GM12878 (cell line): ENCODE measurements around the gene EDNRA. TPM values are rescaled to one million over a fixed set of nuclear protein-coding genes. Genes with fewer than 3 reads are reported as not detected.

Source experiments
- ATAC-seq: fragments of 200-7000 bp; cut with Tn5 transposase; 3 replicates; pipeline ENCODE4 v1.9.1; 2020; ENCODE audit warnings: mild to moderate bottlenecking, moderate library complexity
- BruUV-seq: library from RNA; stranded (reverse); fragments of 400-500 nt; replicated peaks from 2 replicates; lab custom pipeline; 2021; lab: Mats Ljungman, UMichigan
- CTCF ChIA-PET: fragments of 300-600 bp; sonication (Branson Sonifier 250); formaldehyde crosslinking; extraction: SDS; loops from one replicate; lab custom pipeline; 2021; ENCODE audit warnings: inconsistent platforms; lab: Yijun Ruan, JAX
- POLR2A ChIA-PET: fragments of 350-600 bp; formaldehyde crosslinking; extraction: SDS; loops from one replicate; lab custom pipeline; 2021; ENCODE audit warnings: inconsistent platforms; lab: Charles Lee
- RAD21 ChIA-PET: fragments of 300-600 bp; sonication (Branson Sonifier 250); formaldehyde crosslinking; loops from one replicate; lab custom pipeline; 2023; ENCODE audit warnings: antibody characterized with exemption; ENCODE audit not compliant: unreplicated experiment; lab: Charles Lee
- SMC1A ChIA-PET: fragments of 300-600 bp; sonication (Branson Sonifier 250); formaldehyde crosslinking; loops from one replicate; lab custom pipeline; 2023; ENCODE audit not compliant: unreplicated experiment, uncharacterized antibody; lab: Charles Lee
- DNase-seq: peaks from one replicate; pipeline ENCODE4 v3.0.0-alpha.2; 2011; ENCODE audit warnings: low read depth, low spot score
- FAIRE-seq: peaks from 3 replicates; lab custom pipeline; 2011; peaks lifted over from hg19 to GRCh38; lab: Jason Lieb, UNC
- H2AFZ ChIP-seq: 2 replicates; pipeline ENCODE4 v1.6.0; 2011; ENCODE audit warnings: low read depth, low read length, control low read depth; ENCODE audit not compliant: control insufficient read depth
- H3K27ac ChIP-seq: 2 replicates; pipeline ENCODE4 v1.5.1; 2011; ENCODE audit warnings: control low read depth; ENCODE audit not compliant: control insufficient read depth, insufficient read depth
- H3K27me3 ChIP-seq, 2 experiments: replicated peaks in 1 of 2; 2 replicates each; pipeline versions ENCODE4 v1.6.0 to v1.6.1; 2011; ENCODE audit warnings: low read length in 1 of 2; ENCODE audit not compliant: control insufficient read depth in 2 of 2, insufficient read depth in 2 of 2
- H3K36me3 ChIP-seq, 2 experiments: 2 replicates each; pipeline ENCODE4 v1.5.1; 2011; ENCODE audit warnings: low read length in 1 of 2; ENCODE audit not compliant: control insufficient read depth in 2 of 2, insufficient read depth in 2 of 2
- H3K4me1 ChIP-seq: 2 replicates; pipeline ENCODE4 v1.6.1; 2011; ENCODE audit warnings: mild to moderate bottlenecking, low read length, moderate library complexity, mixed read lengths; ENCODE audit not compliant: control insufficient read depth, insufficient read depth
- H3K4me2 ChIP-seq: 2 replicates; pipeline ENCODE4 v1.6.0; 2011; ENCODE audit warnings: control low read depth; ENCODE audit not compliant: control insufficient read depth, insufficient read depth
- H3K4me3 ChIP-seq: fragments of 200-600 bp; sonication (generic); 2 replicates; pipeline ENCODE4 v1.5.1; 2016
- H3K79me2 ChIP-seq: 2 replicates; pipeline ENCODE4 v1.6.0; 2011; ENCODE audit warnings: low read length; ENCODE audit not compliant: control insufficient read depth, insufficient read depth
- H3K9ac ChIP-seq: 2 replicates; pipeline ENCODE4 v1.8.0; 2011; ENCODE audit warnings: low read length, control low read depth, mixed read lengths; ENCODE audit not compliant: control insufficient read depth, insufficient read depth
- H3K9me3 ChIP-seq: replicated peaks from 3 replicates; pipeline ENCODE4 v1.5.1; 2011; ENCODE audit warnings: mild to moderate bottlenecking, low read length; ENCODE audit not compliant: control insufficient read depth, insufficient read depth
- H4K20me1 ChIP-seq: 2 replicates; pipeline ENCODE4 v1.6.0; 2011; ENCODE audit not compliant: control insufficient read depth, insufficient read depth
- ATF7 ChIP-seq: fragments of 450-650 bp; IDR thresholded peaks from 2 replicates; pipeline ENCODE4 v1.6.1; 2016; ENCODE audit warnings: low read depth, mild to moderate bottlenecking
- CBX5 ChIP-seq: sonication (generic); IDR thresholded peaks from 2 replicates; pipeline ENCODE4 v1.6.1; 2016; ENCODE audit warnings: low read depth, moderate library complexity, mild to moderate bottlenecking, inconsistent platforms
- CEBPB ChIP-seq, 2 experiments: fragments of 150-350 bp in 1 of 2; IDR thresholded peaks; 2 replicates each; pipeline ENCODE4 v1.6.1; 2012 to 2014; ENCODE audit warnings: low read depth in 2 of 2, low read length in 2 of 2, borderline replicate concordance in 1 of 2, inconsistent platforms in 1 of 2
- CREB1 ChIP-seq: IDR thresholded peaks from 2 replicates; pipeline ENCODE4 v1.6.1; 2012; ENCODE audit warnings: low read depth, mild to moderate bottlenecking, inconsistent platforms
- ETV6 ChIP-seq, 2 experiments: fragments of 450-650 bp in 1 of 2; IDR thresholded peaks in 1 of 2; conservative IDR thresholded peaks in 1 of 2; 2 replicates each; pipeline ENCODE4 v1.6.1; 2014; ENCODE audit warnings: antibody characterized with exemption in 1 of 2, borderline replicate concordance in 1 of 2, low read depth in 1 of 2, mild to moderate bottlenecking in 1 of 2, moderate library complexity in 1 of 2
- FOXM1 ChIP-seq: IDR thresholded peaks from 2 replicates; pipeline ENCODE4 v1.6.1; 2012; ENCODE audit warnings: low read depth, mild to moderate bottlenecking, inconsistent platforms, low read length, moderate library complexity
- GATAD2B ChIP-seq: fragments of 450-650 bp; conservative IDR thresholded peaks from 2 replicates; pipeline ENCODE4 v1.6.1; 2017; ENCODE audit warnings: low read depth, mild to moderate bottlenecking, moderate library complexity
- HCFC1 ChIP-seq: fragments of 150-350 bp; IDR thresholded peaks from 2 replicates; pipeline ENCODE4 v1.6.1; 2014; ENCODE audit warnings: low read length
- LARP7 ChIP-seq: fragments of 450-650 bp; IDR thresholded peaks from 2 replicates; pipeline ENCODE4 v1.6.1; 2017; ENCODE audit warnings: mild to moderate bottlenecking
- MYB ChIP-seq: fragments of 150-350 bp; IDR thresholded peaks from 2 replicates; pipeline ENCODE4 v1.6.1; 2014; ENCODE audit warnings: mild to moderate bottlenecking, low read depth, low read length, borderline replicate concordance
- NFIC ChIP-seq: IDR thresholded peaks from 2 replicates; pipeline ENCODE4 v1.6.1; 2012; ENCODE audit warnings: low read depth, mild to moderate bottlenecking, inconsistent platforms, low read length, moderate library complexity
- SMC3 ChIP-seq: IDR thresholded peaks from 2 replicates; pipeline ENCODE4 v1.6.1; 2011; ENCODE audit warnings: low read length, improper control_type of control experiment, borderline replicate concordance
- SP1 ChIP-seq: IDR thresholded peaks from one replicate; pipeline ENCODE4 v1.6.1; 2011; ENCODE audit warnings: low read depth, low read length
- STAT3 ChIP-seq: IDR thresholded peaks from 2 replicates; pipeline ENCODE4 v1.6.1; 2011; ENCODE audit warnings: low read depth, low read length, improper control_type of control experiment
- SUZ12 ChIP-seq: fragments of 200-600 bp; sonication (generic); IDR thresholded peaks from one replicate; pipeline ENCODE4 v1.6.1; 2018; ENCODE audit warnings: antibody characterized with exemption, mild to moderate bottlenecking; ENCODE audit not compliant: unreplicated experiment
- TCF3 ChIP-seq: IDR thresholded peaks from 2 replicates; pipeline ENCODE4 v1.6.1; 2012; ENCODE audit warnings: low read depth, mild to moderate bottlenecking, low read length, borderline replicate concordance; ENCODE audit not compliant: insufficient read depth
- WRNIP1 ChIP-seq: IDR thresholded peaks from 2 replicates; pipeline ENCODE4 v1.6.1; 2011; ENCODE audit warnings: low read depth, low read length, improper control_type of control experiment, borderline replicate concordance
- ZNF384 ChIP-seq: IDR thresholded peaks from 2 replicates; pipeline ENCODE4 v1.6.1; 2012; ENCODE audit warnings: low read depth, mild to moderate bottlenecking, low read length, improper control_type of control experiment, borderline replicate concordance
- whole genome bisulfite sequencing: methylation state at CpG from one replicate; pipeline ENCODE4 v1.1.6; 2016; ENCODE audit warnings: low lambda C conversion rate; ENCODE audit not compliant: insufficient replicate concordance, insufficient coverage; ENCODE audit errors: missing lambda C conversion rate; 5-methylcytosine and 5-hydroxymethylcytosine counted together
- in situ Hi-C: fragments of 300-500 bp; cut with MboI; formaldehyde crosslinking; loops from 9 replicates; pipeline ENCODE4 v1.14.3; 2018; ENCODE audit warnings: mixed read lengths
- intact Hi-C: fragments of 100-400 bp; cut with micrococcal nuclease; formaldehyde crosslinking; loops from one replicate; pipeline ENCODE4 v1.14.2; 2022; ENCODE audit not compliant: unreplicated experiment
- polyA plus RNA-seq, 11 experiments: library from polyadenylated mRNA; depleted of rRNA in 4 of 11; unstranded in 6 of 11; stranded (reverse) in 5 of 11; fragments of >200 nt; fragmentation: Nextera tagmentation in 4 of 11; fragmentation: Illumina TruSeq in 1 of 11; extraction: Ambion mirVana in 4 of 11; extraction: Trizol in 1 of 11; gene quantifications; 1 replicate in 1 of 11; 2 replicates in 10 of 11; pipeline versions ENCODE4 v1.2.1 to v1.2.3, GENCODE V29; 2011 to 2016; ENCODE audit warnings: inconsistent platforms in 2 of 11, missing spikeins in 2 of 11, low read depth in 1 of 11
- total RNA-seq, 4 experiments: library from RNA; depleted of rRNA in 3 of 4; stranded (reverse); fragments of >200 nt in 3 of 4; fragmentation: Illumina TruSeq in 1 of 4; extraction: Trizol in 1 of 4; gene quantifications; 2 replicates each; pipeline versions ENCODE4 v1.2.1 to v1.2.3, GENCODE V29; 2013 to 2021
- TF ChIP-seq, protein P1 (sequence below): fragments of 450-650 bp; IDR thresholded peaks from 2 replicates; pipeline ENCODE4 v1.6.1; 2017; ENCODE audit warnings: antibody characterized with exemption, mild to moderate bottlenecking, moderate library complexity
- TF ChIP-seq, protein P2 (sequence below): IDR thresholded peaks from 2 replicates; pipeline ENCODE4 v1.6.1; 2012; ENCODE audit warnings: mild to moderate bottlenecking, low read depth, low read length

Gene EDNRA
- total and polyA plus RNA-seq, 10 of the 15 experiments (the other 5 are each of a cell fraction or from before 2014, with no cell fraction given): 0.01 to 0.32 (median 0.13) TPM

DNA sequence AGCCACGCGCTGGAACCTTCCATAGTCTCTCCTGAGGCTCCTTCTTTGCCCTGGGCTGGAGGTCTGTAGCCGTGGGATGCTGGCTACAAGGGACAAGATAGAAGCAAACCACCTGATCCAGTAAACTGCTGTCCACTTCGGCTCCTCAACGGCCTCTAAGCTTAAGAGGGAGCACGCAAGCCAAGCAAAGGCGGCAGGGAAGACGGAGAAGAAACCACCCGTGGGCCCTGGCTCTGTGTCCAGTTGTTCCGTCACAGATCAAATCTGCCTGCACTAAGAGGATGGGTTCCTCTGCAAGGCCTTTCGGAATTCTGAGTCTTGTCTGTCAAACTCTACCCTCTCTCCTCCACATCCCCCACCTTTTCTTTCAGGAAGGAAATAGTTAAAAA is 401 bp upstream of the EDNRA start:
- Histone ChIP-seq H3K4me2 (no peak overlapping the region), H2AFZ (no peak overlapping the region), H3K27ac (no peak overlapping the region), H3K79me2 (no peaks in the 10 kb centered on the region), H3K4me1 (no peaks in the 10 kb centered on the region), H3K27me3 (peaks cover 3 to 5% of the 10 kb centered on the region in 2 experiments; a peak in 3 of 4 replicates), H3K9ac (no peak overlapping the region), H3K36me3 (no peaks in the 10 kb centered on the region), H3K9me3 (no peaks in the 10 kb centered on the region), H3K4me3 (no peak overlapping the region), H4K20me1 (no peaks in the 10 kb centered on the region)
- WGBS: 66% methylated on average over 11 of the region's 11 CpGs
- no peak for ATAC-seq
- TF ChIP-seq FOXM1: no peak
- TF ChIP-seq CEBPB (IDR thresholded peaks at IDR 0.05; ENCODE audit: borderline replicate concordance in 1 of 2, low read depth in 2 of 2, low read length in 2 of 2): no peak
- no peak for TF ChIP-seq STAT3
- TF ChIP-seq NFIC: no peak
- no peak for TF ChIP-seq WRNIP1
- TF ChIP-seq ZNF384: no peak
- no peak for TF ChIP-seq ATF7
- no peak for TF ChIP-seq LARP7
- no peak for TF ChIP-seq MYB
- no peak for TF ChIP-seq HCFC1
- TF ChIP-seq CBX5: no peak
- TF ChIP-seq TCF3: no peak
- TF ChIP-seq ETV6 (conservative IDR thresholded peaks at IDR 0.05 in 1 of 2, IDR thresholded peaks at IDR 0.05 in 1 of 2; ENCODE audit: borderline replicate concordance in 1 of 2, low read depth in 1 of 2): no peak
- TF ChIP-seq, protein P1, sequence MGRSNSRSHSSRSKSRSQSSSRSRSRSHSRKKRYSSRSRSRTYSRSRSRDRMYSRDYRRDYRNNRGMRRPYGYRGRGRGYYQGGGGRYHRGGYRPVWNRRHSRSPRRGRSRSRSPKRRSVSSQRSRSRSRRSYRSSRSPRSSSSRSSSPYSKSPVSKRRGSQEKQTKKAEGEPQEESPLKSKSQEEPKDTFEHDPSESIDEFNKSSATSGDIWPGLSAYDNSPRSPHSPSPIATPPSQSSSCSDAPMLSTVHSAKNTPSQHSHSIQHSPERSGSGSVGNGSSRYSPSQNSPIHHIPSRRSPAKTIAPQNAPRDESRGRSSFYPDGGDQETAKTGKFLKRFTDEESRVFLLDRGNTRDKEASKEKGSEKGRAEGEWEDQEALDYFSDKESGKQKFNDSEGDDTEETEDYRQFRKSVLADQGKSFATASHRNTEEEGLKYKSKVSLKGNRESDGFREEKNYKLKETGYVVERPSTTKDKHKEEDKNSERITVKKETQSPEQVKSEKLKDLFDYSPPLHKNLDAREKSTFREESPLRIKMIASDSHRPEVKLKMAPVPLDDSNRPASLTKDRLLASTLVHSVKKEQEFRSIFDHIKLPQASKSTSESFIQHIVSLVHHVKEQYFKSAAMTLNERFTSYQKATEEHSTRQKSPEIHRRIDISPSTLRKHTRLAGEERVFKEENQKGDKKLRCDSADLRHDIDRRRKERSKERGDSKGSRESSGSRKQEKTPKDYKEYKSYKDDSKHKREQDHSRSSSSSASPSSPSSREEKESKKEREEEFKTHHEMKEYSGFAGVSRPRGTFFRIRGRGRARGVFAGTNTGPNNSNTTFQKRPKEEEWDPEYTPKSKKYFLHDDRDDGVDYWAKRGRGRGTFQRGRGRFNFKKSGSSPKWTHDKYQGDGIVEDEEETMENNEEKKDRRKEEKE: no peak
- no peak for TF ChIP-seq SUZ12
- TF ChIP-seq, protein P2, sequence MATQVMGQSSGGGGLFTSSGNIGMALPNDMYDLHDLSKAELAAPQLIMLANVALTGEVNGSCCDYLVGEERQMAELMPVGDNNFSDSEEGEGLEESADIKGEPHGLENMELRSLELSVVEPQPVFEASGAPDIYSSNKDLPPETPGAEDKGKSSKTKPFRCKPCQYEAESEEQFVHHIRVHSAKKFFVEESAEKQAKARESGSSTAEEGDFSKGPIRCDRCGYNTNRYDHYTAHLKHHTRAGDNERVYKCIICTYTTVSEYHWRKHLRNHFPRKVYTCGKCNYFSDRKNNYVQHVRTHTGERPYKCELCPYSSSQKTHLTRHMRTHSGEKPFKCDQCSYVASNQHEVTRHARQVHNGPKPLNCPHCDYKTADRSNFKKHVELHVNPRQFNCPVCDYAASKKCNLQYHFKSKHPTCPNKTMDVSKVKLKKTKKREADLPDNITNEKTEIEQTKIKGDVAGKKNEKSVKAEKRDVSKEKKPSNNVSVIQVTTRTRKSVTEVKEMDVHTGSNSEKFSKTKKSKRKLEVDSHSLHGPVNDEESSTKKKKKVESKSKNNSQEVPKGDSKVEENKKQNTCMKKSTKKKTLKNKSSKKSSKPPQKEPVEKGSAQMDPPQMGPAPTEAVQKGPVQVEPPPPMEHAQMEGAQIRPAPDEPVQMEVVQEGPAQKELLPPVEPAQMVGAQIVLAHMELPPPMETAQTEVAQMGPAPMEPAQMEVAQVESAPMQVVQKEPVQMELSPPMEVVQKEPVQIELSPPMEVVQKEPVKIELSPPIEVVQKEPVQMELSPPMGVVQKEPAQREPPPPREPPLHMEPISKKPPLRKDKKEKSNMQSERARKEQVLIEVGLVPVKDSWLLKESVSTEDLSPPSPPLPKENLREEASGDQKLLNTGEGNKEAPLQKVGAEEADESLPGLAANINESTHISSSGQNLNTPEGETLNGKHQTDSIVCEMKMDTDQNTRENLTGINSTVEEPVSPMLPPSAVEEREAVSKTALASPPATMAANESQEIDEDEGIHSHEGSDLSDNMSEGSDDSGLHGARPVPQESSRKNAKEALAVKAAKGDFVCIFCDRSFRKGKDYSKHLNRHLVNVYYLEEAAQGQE: no peak
- TF ChIP-seq SMC3: no peak
- TF ChIP-seq GATAD2B: no peak
- no peak for TF ChIP-seq SP1
- TF ChIP-seq CREB1: no peak
- BruUV-seq: no TSS peak
- intact Hi-C loops (no loop called here), in situ Hi-C loops (no loop called here)
- no peak for DNase-seq
- CTCF ChIA-PET: no interaction called here
- POLR2A ChIA-PET: no interaction called here
- SMC1A ChIA-PET: no interaction called here
- RAD21 ChIA-PET: no interaction called here
- no peak for FAIRE-seq
